CD4-positive, alpha-beta T cell treated with Interleukin-21 for 1 hour (primary cell): ENCODE results near the gene NFIL3.
"Not testable (repeated sequence)": the region's sequence is repeated elsewhere in the genome, so short reads cannot be mapped to it uniquely, and the experiment has no call there.

ENCODE experiments used
- DNase-seq: peaks from one replicate; pipeline ENCODE4 v3.0.0-alpha.2; 2020

NFIL3 gene

GRCh38 chr9:91423785-91424402 is at the start of gene NFIL3:
TSS of gene NFIL3 (minus strand) at chr9:91423832. CDS start at chr9:91410734, 13,098 bp downstream.
- DNase-seq = peak; percentile 76

GRCh38 chr9:91471524-91471923 is 47.9 kb upstream of the NFIL3 start:
- DNase-seq = not testable (repeated sequence)

GRCh38 chr9:91465420-91465819 is 41.8 kb upstream of the NFIL3 start:
- DNase-seq = no peak

GRCh38 chr9:91458906-91459305 is 35.3 kb upstream of the NFIL3 start:
- DNase-seq = no peak

- no peak for DNase-seq
Observed at GRCh38 chr9:91452844-91453243, 29.2 kb upstream of the NFIL3 start.

- no peak for DNase-seq
Observed at GRCh38 chr9:91451431-91452270, 28.0 kb upstream of the NFIL3 start.

- no peak for DNase-seq
Observed at GRCh38 chr9:91445135-91445534, 21.5 kb upstream of the NFIL3 start.

- DNase-seq = no peak
Observed at GRCh38 chr9:91443994-91444392, 20.4 kb upstream of the NFIL3 start.

GRCh38 chr9:91443321-91443993 is 19.8 kb upstream of the NFIL3 start:
- no peak for DNase-seq

- no peak for DNase-seq
Observed at GRCh38 chr9:91436841-91437240, 13.2 kb upstream of the NFIL3 start.

- DNase-seq = peak; percentile 33
Observed at GRCh38 chr9:91433180-91433579, 9.5 kb upstream of the NFIL3 start.

- no peak for DNase-seq
Observed at GRCh38 chr9:91431485-91431884, 7.9 kb upstream of the NFIL3 start.

- no peak for DNase-seq
Observed at GRCh38 chr9:91429501-91429900, 5.9 kb upstream of the NFIL3 start.

GRCh38 chr9:91428927-91429351 is 5.3 kb upstream of the NFIL3 start:
- no peak for DNase-seq

- no peak for DNase-seq
Observed at GRCh38 chr9:91428436-91428835, 4.8 kb upstream of the NFIL3 start.

- no peak for DNase-seq
Observed at GRCh38 chr9:91427873-91428272, 4.2 kb upstream of the NFIL3 start.

- DNase-seq = peak; percentile 55
Observed at GRCh38 chr9:91426123-91426745, 2.6 kb upstream of the NFIL3 start.

GRCh38 chr9:91425271-91425670 is 1.6 kb upstream of the NFIL3 start:
- peak; percentile 15 for DNase-seq

GRCh38 chr9:91424403-91425176 is 958 bp upstream of the NFIL3 start:
- peak; percentile 68 for DNase-seq

- DNase-seq = peak; percentile 67
Observed at GRCh38 chr9:91422758-91423711, 597 bp downstream of the NFIL3 start.
